HG03558 (cell line): ENCODE data around the gene DDX18.

Experiments used
- ATAC-seq: cut with Tn5 transposase; IDR thresholded peaks from one replicate; pipeline ENCODE4 v1.9.1; 2021; ENCODE audit warnings: moderate number of reproducible peaks; ENCODE audit not compliant: unreplicated experiment; ENCODE audit errors: extremely low read depth

DDX18 gene

GRCh38 chr2:117832905-117833613, 18.6 kb downstream of the DDX18 start:
- ATAC-seq = no peak

- ATAC-seq = no peak
Observed at GRCh38 chr2:117833911-117834310, 19.4 kb downstream of the DDX18 start.

- no peak for ATAC-seq
Observed at GRCh38 chr2:117834992-117835391, 20.5 kb downstream of the DDX18 start.

GRCh38 chr2:117835990-117836760, 21.7 kb downstream of the DDX18 start:
- ATAC-seq = peak; percentile 91

- ATAC-seq = no peak
Observed at GRCh38 chr2:117845304-117845703, 30.8 kb downstream of the DDX18 start.

- ATAC-seq = no peak
Observed at GRCh38 chr2:117850015-117850414, 35.5 kb downstream of the DDX18 start.

- ATAC-seq = no peak
Observed at GRCh38 chr2:117850461-117850860, 36.0 kb downstream of the DDX18 start.

- no peak for ATAC-seq
Observed at GRCh38 chr2:117851969-117852368, 37.5 kb downstream of the DDX18 start.

GRCh38 chr2:117853316-117853715, 38.8 kb downstream of the DDX18 start:
- no peak for ATAC-seq

- ATAC-seq = no peak
Observed at GRCh38 chr2:117853873-117854272, 39.4 kb downstream of the DDX18 start.

- no peak for ATAC-seq
Observed at GRCh38 chr2:117854610-117855009, 40.1 kb downstream of the DDX18 start.

GRCh38 chr2:117855886-117856285, 41.4 kb downstream of the DDX18 start:
- ATAC-seq = no peak

GRCh38 chr2:117856415-117857210, 42.1 kb downstream of the DDX18 start:
- no peak for ATAC-seq

GRCh38 chr2:117858336-117858735, 43.8 kb downstream of the DDX18 start:
- no peak for ATAC-seq

- no peak for ATAC-seq
Observed at GRCh38 chr2:117858892-117859531, 44.5 kb downstream of the DDX18 start.

GRCh38 chr2:117859532-117859911, 45.0 kb downstream of the DDX18 start:
- no peak for ATAC-seq

- no peak for ATAC-seq
Observed at GRCh38 chr2:117859924-117860647, 45.6 kb downstream of the DDX18 start.

- ATAC-seq = no peak
Observed at GRCh38 chr2:117862459-117862858, 48.0 kb downstream of the DDX18 start.

- ATAC-seq = no peak
Observed at GRCh38 chr2:117875786-117876185, 61.3 kb downstream of the DDX18 start.

- no peak for ATAC-seq
Observed at GRCh38 chr2:117879003-117879402, 64.5 kb downstream of the DDX18 start.
